K562 (cell line): ENCODE results near the gene GOPC. TPM values are rescaled to one million over a fixed set of nuclear protein-coding genes. Genes with fewer than 3 reads are reported as not detected.

Experiments
- ATAC-seq: fragments of 200-7000 bp; cut with Tn5 transposase; 3 replicates; pipeline ENCODE4 v1.9.1; 2020; ENCODE audit warnings: moderate library complexity
- BruUV-seq: library from RNA; stranded (reverse); fragments of 400-500 nt; replicated peaks from 2 replicates; lab custom pipeline; 2021; lab: Mats Ljungman, UMichigan
- CTCF ChIA-PET: fragments of 300-600 bp; formaldehyde crosslinking; extraction: SDS; loops from one replicate; lab custom pipeline; 2021; ENCODE audit warnings: low intra/inter-chr PET ratio; lab: Yijun Ruan, JAX
- POLR2A ChIA-PET: fragments of 300-600, 350-650 bp; sonication (Branson Sonifier 250); formaldehyde crosslinking; extraction: SDS; loops from one replicate; lab custom pipeline; 2021; ENCODE audit warnings: antibody characterized with exemption, inconsistent platforms; lab: Yijun Ruan, JAX
- DNase-seq, 4 experiments: peaks; one replicate each; pipeline versions ENCODE4 v3.0.0 to v3.0.0-alpha.2; 2011 to 2018; ENCODE audit warnings: low spot score in 3 of 4, mixed read lengths in 3 of 4; ENCODE audit errors: extremely low read depth in 1 of 4
- FAIRE-seq: peaks from 2 replicates; lab custom pipeline; 2011; peaks lifted over from hg19 to GRCh38; lab: Jason Lieb, UNC
- H2AFZ ChIP-seq: 2 replicates; pipeline ENCODE4 v1.6.0; 2011; ENCODE audit warnings: low read depth, low read length, control low read depth, inconsistent platforms
- H3K27ac ChIP-seq: fragments of 200-600 bp; 3 replicates; pipeline ENCODE4 v1.8.0; 2011; ENCODE audit warnings: low read depth, mild to moderate bottlenecking, control low read depth, inconsistent platforms, low read length, moderate library complexity, mixed read lengths; ENCODE audit errors: extremely low read depth
- H3K27me3 ChIP-seq, 2 experiments: fragments of 300-600 bp in 1 of 2; 2 replicates in 1 of 2; 3 replicates in 1 of 2; pipeline versions ENCODE4 v1.6.0 to v1.8.0; 2011; ENCODE audit warnings: inconsistent platforms in 2 of 2, low read length in 2 of 2, mild to moderate bottlenecking in 1 of 2, mixed read lengths in 1 of 2, moderate library complexity in 1 of 2; ENCODE audit not compliant: control insufficient read depth in 2 of 2, insufficient read depth in 2 of 2
- H3K36me3 ChIP-seq: fragments of 300-600 bp; 3 replicates; pipeline ENCODE4 v1.8.0; 2011; ENCODE audit warnings: mild to moderate bottlenecking, low read length, inconsistent platforms; ENCODE audit not compliant: control insufficient read depth, insufficient read depth
- H3K4me1 ChIP-seq, 2 experiments: fragments of 200-600 bp in 1 of 2; replicated peaks in 1 of 2; 2 replicates in 1 of 2; 3 replicates in 1 of 2; pipeline versions ENCODE4 v1.5.1 to v1.8.0; 2011; ENCODE audit warnings: inconsistent platforms in 2 of 2, low read length in 2 of 2, mild to moderate bottlenecking in 1 of 2, mixed read lengths in 1 of 2, moderate library complexity in 1 of 2; ENCODE audit not compliant: control insufficient read depth in 2 of 2, insufficient read depth in 2 of 2
- H3K4me2 ChIP-seq: 2 replicates; pipeline ENCODE4 v1.6.1; 2011; ENCODE audit warnings: low read length, control low read depth, inconsistent platforms, mixed read lengths; ENCODE audit not compliant: insufficient read depth
- H3K4me3 ChIP-seq: fragments of 200-600 bp; sonication (generic), shearing (Covaris generic); 2 replicates; pipeline ENCODE4 v1.5.1; 2016; ENCODE audit warnings: control low read depth, inconsistent platforms
- H3K79me2 ChIP-seq: fragments of 200-600 bp; 3 replicates; pipeline ENCODE4 v1.8.0; 2011; ENCODE audit warnings: low read length, inconsistent platforms; ENCODE audit not compliant: control insufficient read depth, insufficient read depth
- H3K9ac ChIP-seq, 2 experiments: 2 replicates each; pipeline versions ENCODE4 v1.6.0 to v1.6.1; 2011; ENCODE audit warnings: low read depth in 2 of 2, low read length in 2 of 2, control low read depth in 1 of 2, inconsistent platforms in 1 of 2, mild to moderate bottlenecking in 1 of 2, mixed read lengths in 1 of 2; ENCODE audit not compliant: insufficient read depth in 1 of 2
- H3K9me1 ChIP-seq: one replicate; pipeline ENCODE4 v1.6.0; 2011; ENCODE audit warnings: inconsistent platforms, mild to moderate bottlenecking, low read length, moderate library complexity; ENCODE audit not compliant: control insufficient read depth, insufficient read depth
- H3K9me3 ChIP-seq: replicated peaks from 2 replicates; pipeline ENCODE4 v1.5.1; 2011; ENCODE audit warnings: low read depth, low read length, inconsistent platforms; ENCODE audit not compliant: control insufficient read depth, insufficient read depth
- H4K20me1 ChIP-seq: replicated peaks from 2 replicates; pipeline ENCODE4 v1.6.1; 2011; ENCODE audit warnings: low read length, inconsistent platforms, mixed read lengths; ENCODE audit not compliant: control insufficient read depth, insufficient read depth
- WGBS: fragments of 100-300 bp; shearing (Covaris generic); methylation state at CpG from one replicate; pipeline ENCODE4 v1.1.6; 2016; ENCODE audit warnings: low coverage, mixed read lengths; ENCODE audit not compliant: insufficient coverage; ENCODE audit errors: missing lambda C conversion rate; 5-methylcytosine and 5-hydroxymethylcytosine counted together
- in situ Hi-C: fragments of 300-500 bp; cut with MboI; formaldehyde crosslinking; loops from 4 replicates; pipeline ENCODE4 v1.15.0; 2018; ENCODE audit warnings: inconsistent platforms, mixed read lengths
- intact Hi-C: fragments of 100-400 bp; cut with micrococcal nuclease; formaldehyde crosslinking; loops from 2 replicates; pipeline ENCODE4 v1.14.2; 2022
- polyA plus RNA-seq, 8 experiments: library from polyadenylated mRNA; depleted of rRNA in 4 of 8; stranded (reverse) in 5 of 8; unstranded in 3 of 8; fragments of >200 nt; fragmentation: Nextera tagmentation in 2 of 8; fragmentation: Illumina TruSeq in 1 of 8; extraction: Ambion mirVana in 2 of 8; extraction: Trizol in 1 of 8; gene quantifications; 2 replicates each; pipeline versions ENCODE4 v1.2.1 to v1.2.3, GENCODE V29; 2011 to 2014; ENCODE audit warnings: inconsistent platforms in 1 of 8, missing spikeins in 1 of 8
- total RNA-seq, 7 experiments: library from RNA; depleted of rRNA in 6 of 7; stranded (reverse); fragments of >200 nt in 6 of 7; fragmentation: Illumina TruSeq in 2 of 7; extraction: Trizol in 2 of 7; gene quantifications; 2 replicates each; pipeline versions ENCODE4 v1.2.1 to v1.2.3, GENCODE V29; 2011 to 2021; ENCODE audit warnings: low replicate concordance in 1 of 7
- TF ChIP-seq, protein P1 (sequence below): sonication (generic); formaldehyde crosslinking; IDR thresholded peaks from 2 replicates; pipeline ENCODE4 v1.8.1; 2023; ENCODE audit warnings: mild to moderate bottlenecking, missing genetic modification reagents
- TF ChIP-seq, protein P2 (sequence below): IDR thresholded peaks from 2 replicates; pipeline ENCODE4 v1.6.1; 2016; ENCODE audit warnings: missing genetic modification characterization, missing compliant biosample characterization

Gene GOPC
- total and polyA plus RNA-seq, 9 of the 15 experiments (the other 6 are each of a cell fraction or from before 2014, with no cell fraction given) = 10.0 to 32.2 (median 25.6) TPM

DNA sequence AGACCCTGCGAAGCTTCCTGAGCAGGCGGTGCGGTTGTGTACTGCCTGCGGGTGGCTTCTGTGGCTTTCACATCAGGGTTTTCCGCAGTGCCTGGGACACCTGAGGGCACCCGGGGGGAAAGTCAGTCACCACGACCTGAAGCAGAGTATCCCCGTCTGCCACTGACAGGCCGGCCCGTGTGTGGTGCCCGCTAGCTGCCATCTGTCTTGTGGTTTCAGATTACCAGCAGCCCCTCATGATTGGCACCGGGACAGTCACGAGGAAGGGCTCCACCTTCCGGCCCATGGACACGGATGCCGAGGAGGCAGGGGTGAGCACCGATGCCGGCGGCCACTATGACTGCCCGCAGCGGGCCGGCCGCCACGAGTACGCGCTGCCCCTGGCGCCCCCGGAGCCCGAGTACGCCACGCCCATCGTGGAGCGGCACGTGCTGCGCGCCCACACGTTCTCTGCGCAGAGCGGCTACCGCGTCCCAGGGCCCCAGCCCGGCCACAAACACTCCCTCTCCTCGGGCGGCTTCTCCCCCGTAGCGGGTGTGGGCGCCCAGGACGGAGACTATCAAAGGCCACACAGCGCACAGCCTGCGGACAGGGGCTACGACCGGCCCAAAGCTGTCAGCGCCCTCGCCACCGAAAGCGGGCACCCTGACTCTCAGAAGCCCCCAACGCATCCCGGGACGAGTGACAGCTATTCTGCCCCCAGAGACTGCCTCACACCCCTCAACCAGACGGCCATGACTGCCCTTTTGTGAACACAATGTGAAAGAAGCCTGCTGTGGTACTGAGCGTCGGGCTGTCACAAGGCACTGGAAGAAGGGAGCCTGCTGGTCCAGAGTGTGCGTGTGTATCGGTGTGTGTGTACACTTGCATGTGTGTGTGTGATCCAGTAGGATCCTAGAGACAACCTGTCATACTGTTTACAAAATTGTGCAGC is 54.4 kb downstream of the GOPC start:
- Histone ChIP-seq H3K36me3 (peaks cover 16% of the 10 kb centered on the region; the same call in 2 of the 3 replicates), H3K9ac (no peak overlapping the region), H3K4me1 (peaks cover 0 to 19% of the 10 kb centered on the region in 2 experiments; a peak in 3 of 5 replicates), H3K4me3 (no peak overlapping the region), H3K27me3 (no peaks in the 10 kb centered on the region), H3K9me1 (no peaks in the 10 kb centered on the region), H3K9me3 (no peaks in the 10 kb centered on the region), H3K27ac (no peak overlapping the region), H4K20me1 (no peaks in the 10 kb centered on the region), H2AFZ (no peak overlapping the region), H3K79me2 (no peaks in the 10 kb centered on the region), H3K4me2 (no peak overlapping the region)
- ChIA-PET CTCF (no interaction called here), POLR2A (interaction anchor here (0.8 to 2.2 kb wide), 2 partner anchors 11 kb away, joined by 3 to 8 read pairs; no protein-coding TSS in a partner anchor)
- no TSS peak for BruUV-seq
- no peak for FAIRE-seq
- in situ Hi-C loops = no loop called here
- intact Hi-C loops = no loop called here
- TF ChIP-seq, protein P1, sequence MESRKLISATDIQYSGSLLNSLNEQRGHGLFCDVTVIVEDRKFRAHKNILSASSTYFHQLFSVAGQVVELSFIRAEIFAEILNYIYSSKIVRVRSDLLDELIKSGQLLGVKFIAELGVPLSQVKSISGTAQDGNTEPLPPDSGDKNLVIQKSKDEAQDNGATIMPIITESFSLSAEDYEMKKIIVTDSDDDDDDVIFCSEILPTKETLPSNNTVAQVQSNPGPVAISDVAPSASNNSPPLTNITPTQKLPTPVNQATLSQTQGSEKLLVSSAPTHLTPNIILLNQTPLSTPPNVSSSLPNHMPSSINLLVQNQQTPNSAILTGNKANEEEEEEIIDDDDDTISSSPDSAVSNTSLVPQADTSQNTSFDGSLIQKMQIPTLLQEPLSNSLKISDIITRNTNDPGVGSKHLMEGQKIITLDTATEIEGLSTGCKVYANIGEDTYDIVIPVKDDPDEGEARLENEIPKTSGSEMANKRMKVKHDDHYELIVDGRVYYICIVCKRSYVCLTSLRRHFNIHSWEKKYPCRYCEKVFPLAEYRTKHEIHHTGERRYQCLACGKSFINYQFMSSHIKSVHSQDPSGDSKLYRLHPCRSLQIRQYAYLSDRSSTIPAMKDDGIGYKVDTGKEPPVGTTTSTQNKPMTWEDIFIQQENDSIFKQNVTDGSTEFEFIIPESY (CRISPR knock-in tag) = peak; percentile 74
- TF ChIP-seq, protein P2, sequence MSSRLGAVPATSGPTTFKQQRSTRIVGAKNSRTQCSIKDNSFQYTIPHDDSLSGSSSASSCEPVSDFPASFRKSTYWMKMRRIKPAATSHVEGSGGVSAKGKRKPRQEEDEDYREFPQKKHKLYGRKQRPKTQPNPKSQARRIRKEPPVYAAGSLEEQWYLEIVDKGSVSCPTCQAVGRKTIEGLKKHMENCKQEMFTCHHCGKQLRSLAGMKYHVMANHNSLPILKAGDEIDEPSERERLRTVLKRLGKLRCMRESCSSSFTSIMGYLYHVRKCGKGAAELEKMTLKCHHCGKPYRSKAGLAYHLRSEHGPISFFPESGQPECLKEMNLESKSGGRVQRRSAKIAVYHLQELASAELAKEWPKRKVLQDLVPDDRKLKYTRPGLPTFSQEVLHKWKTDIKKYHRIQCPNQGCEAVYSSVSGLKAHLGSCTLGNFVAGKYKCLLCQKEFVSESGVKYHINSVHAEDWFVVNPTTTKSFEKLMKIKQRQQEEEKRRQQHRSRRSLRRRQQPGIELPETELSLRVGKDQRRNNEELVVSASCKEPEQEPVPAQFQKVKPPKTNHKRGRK = no peak
- DNase-seq = no peak
- WGBS = 96% methylated on average over 46 of the region's 64 CpGs
- ATAC-seq = no peak
